SK-N-SH treated with all-trans-retinoic acid at 6 μM for 48 hours (cell line): ENCODE results near the gene LDLRAP1.

Experiments
- ATAC-seq: fragments of 200-7000 bp; cut with Tn5 transposase; 3 replicates; pipeline ENCODE4 v1.9.1; 2020; ENCODE audit warnings: mild to moderate bottlenecking, moderate library complexity
- ARNTL ChIP-seq: fragments of 450-650 bp; formaldehyde crosslinking; IDR thresholded peaks from 2 replicates; pipeline ENCODE4 v1.5.0; 2020; ENCODE audit warnings: low read depth, mild to moderate bottlenecking, moderate library complexity, borderline replicate concordance
- CSDC2 ChIP-seq: fragments of 250-450 bp; sonication (Bioruptor Pico); IDR thresholded peaks from 2 replicates; pipeline ENCODE4 v1.5.0; 2020; ENCODE audit warnings: mild to moderate bottlenecking, moderate library complexity
- ESRRG ChIP-seq: fragments of 250-450 bp; sonication (Bioruptor Pico); IDR thresholded peaks from 2 replicates; pipeline ENCODE4 v1.6.1; 2021; ENCODE audit warnings: mild to moderate bottlenecking
- GLIS3 ChIP-seq: fragments of 250-450 bp; sonication (Bioruptor Pico); IDR thresholded peaks from 2 replicates; pipeline ENCODE4 v1.5.0; 2020; ENCODE audit warnings: mild to moderate bottlenecking, moderate library complexity
- ISL1 ChIP-seq: fragments of 250-450 bp; sonication (Bioruptor Pico); IDR thresholded peaks from 2 replicates; pipeline ENCODE4 v2.1.2; 2022; ENCODE audit warnings: mild to moderate bottlenecking, moderate library complexity
- OSR1 ChIP-seq: fragments of 250-450 bp; sonication (Bioruptor Pico); IDR thresholded peaks from 2 replicates; pipeline ENCODE4 v1.8.0; 2022; ENCODE audit warnings: moderate library complexity, mild to moderate bottlenecking, inconsistent platforms
- PPARA ChIP-seq: fragments of 250-450 bp; sonication (Bioruptor Pico); IDR thresholded peaks from 2 replicates; pipeline ENCODE4 v1.5.0; 2020; ENCODE audit warnings: mild to moderate bottlenecking, borderline replicate concordance
- RARB ChIP-seq: fragments of 250-450 bp; sonication (Bioruptor Pico); IDR thresholded peaks from 2 replicates; pipeline ENCODE4 v1.8.0; 2021; ENCODE audit warnings: mild to moderate bottlenecking, moderate library complexity
- SNAI2 ChIP-seq: fragments of 250-450 bp; sonication (Bioruptor Pico); IDR thresholded peaks from 2 replicates; pipeline ENCODE4 v1.5.0; 2020; ENCODE audit warnings: mild to moderate bottlenecking, moderate library complexity
- TOX ChIP-seq: fragments of 250-450 bp; sonication (Bioruptor Pico); IDR thresholded peaks from 2 replicates; pipeline ENCODE4 v1.8.0; 2021; ENCODE audit warnings: mild to moderate bottlenecking, moderate library complexity, borderline replicate concordance
- ZC3H10 ChIP-seq: fragments of 250-450 bp; sonication (Bioruptor Pico); IDR thresholded peaks from 2 replicates; pipeline ENCODE4 v1.5.1; 2021; ENCODE audit warnings: mild to moderate bottlenecking, moderate library complexity
- ZFP3 ChIP-seq: fragments of 250-450 bp; sonication (Bioruptor Pico); IDR thresholded peaks from 2 replicates; pipeline ENCODE4 v1.5.0; 2020; ENCODE audit warnings: mild to moderate bottlenecking, moderate library complexity
- ZFP30 ChIP-seq: fragments of 450-650 bp; formaldehyde crosslinking; IDR thresholded peaks from 2 replicates; pipeline ENCODE4 v1.5.0; 2022; ENCODE audit warnings: mild to moderate bottlenecking, moderate library complexity
- ZNF565 ChIP-seq: fragments of 450-650 bp; formaldehyde crosslinking; conservative IDR thresholded peaks from 2 replicates; pipeline ENCODE4 v1.5.0; 2020; ENCODE audit warnings: low read depth, mild to moderate bottlenecking, moderate library complexity
- ZNF70 ChIP-seq: fragments of 450-650 bp; formaldehyde crosslinking; IDR thresholded peaks from 2 replicates; pipeline ENCODE4 v1.5.0; 2020; ENCODE audit warnings: mild to moderate bottlenecking, moderate library complexity
- ZNF8 ChIP-seq: fragments of 450-650 bp; formaldehyde crosslinking; IDR thresholded peaks from 2 replicates; pipeline ENCODE4 v1.5.0; 2020; ENCODE audit warnings: mild to moderate bottlenecking, moderate library complexity
- TF ChIP-seq, protein P1 (sequence below): fragments of 250-450 bp; sonication (Bioruptor Pico); IDR thresholded peaks from 2 replicates; pipeline ENCODE4 v1.8.0; 2021; ENCODE audit warnings: low read depth, mild to moderate bottlenecking, moderate library complexity, borderline replicate concordance
- TF ChIP-seq, protein P2 (sequence below): fragments of 250-450 bp; sonication (Bioruptor Pico); IDR thresholded peaks from 2 replicates; pipeline ENCODE4 v1.5.0; 2020; ENCODE audit warnings: mild to moderate bottlenecking, moderate library complexity
- TF ChIP-seq, protein P3 (sequence below): fragments of 250-450 bp; sonication (Bioruptor Pico); IDR thresholded peaks from 2 replicates; pipeline ENCODE4 v1.5.1; 2020; ENCODE audit warnings: low read depth, mild to moderate bottlenecking, moderate library complexity
- TF ChIP-seq, protein P4 (sequence below): fragments of 250-450 bp; sonication (Bioruptor Pico); IDR thresholded peaks from 2 replicates; pipeline ENCODE4 v1.5.1; 2021; ENCODE audit warnings: mild to moderate bottlenecking, moderate library complexity

Gene LDLRAP1

GRCh38 chr1:25537153-25537831 is 6.1 kb upstream of the LDLRAP1 start (continued):
- TF ChIP-seq, protein P1, sequence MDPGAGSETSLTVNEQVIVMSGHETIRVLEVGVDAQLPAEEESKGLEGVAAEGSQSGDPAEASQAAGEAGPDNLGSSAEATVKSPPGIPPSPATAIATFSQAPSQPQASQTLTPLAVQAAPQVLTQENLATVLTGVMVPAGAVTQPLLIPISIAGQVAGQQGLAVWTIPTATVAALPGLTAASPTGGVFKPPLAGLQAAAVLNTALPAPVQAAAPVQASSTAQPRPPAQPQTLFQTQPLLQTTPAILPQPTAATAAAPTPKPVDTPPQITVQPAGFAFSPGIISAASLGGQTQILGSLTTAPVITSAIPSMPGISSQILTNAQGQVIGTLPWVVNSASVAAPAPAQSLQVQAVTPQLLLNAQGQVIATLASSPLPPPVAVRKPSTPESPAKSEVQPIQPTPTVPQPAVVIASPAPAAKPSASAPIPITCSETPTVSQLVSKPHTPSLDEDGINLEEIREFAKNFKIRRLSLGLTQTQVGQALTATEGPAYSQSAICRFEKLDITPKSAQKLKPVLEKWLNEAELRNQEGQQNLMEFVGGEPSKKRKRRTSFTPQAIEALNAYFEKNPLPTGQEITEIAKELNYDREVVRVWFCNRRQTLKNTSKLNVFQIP (CRISPR knock-in tag), result no peak
- TF ChIP-seq ISL1, result no peak
- TF ChIP-seq, all 23 proteins: peak for 0

GRCh38 chr1:25538191-25538767 is 5.1 kb upstream of the LDLRAP1 start:
- TF ChIP-seq, protein P2, sequence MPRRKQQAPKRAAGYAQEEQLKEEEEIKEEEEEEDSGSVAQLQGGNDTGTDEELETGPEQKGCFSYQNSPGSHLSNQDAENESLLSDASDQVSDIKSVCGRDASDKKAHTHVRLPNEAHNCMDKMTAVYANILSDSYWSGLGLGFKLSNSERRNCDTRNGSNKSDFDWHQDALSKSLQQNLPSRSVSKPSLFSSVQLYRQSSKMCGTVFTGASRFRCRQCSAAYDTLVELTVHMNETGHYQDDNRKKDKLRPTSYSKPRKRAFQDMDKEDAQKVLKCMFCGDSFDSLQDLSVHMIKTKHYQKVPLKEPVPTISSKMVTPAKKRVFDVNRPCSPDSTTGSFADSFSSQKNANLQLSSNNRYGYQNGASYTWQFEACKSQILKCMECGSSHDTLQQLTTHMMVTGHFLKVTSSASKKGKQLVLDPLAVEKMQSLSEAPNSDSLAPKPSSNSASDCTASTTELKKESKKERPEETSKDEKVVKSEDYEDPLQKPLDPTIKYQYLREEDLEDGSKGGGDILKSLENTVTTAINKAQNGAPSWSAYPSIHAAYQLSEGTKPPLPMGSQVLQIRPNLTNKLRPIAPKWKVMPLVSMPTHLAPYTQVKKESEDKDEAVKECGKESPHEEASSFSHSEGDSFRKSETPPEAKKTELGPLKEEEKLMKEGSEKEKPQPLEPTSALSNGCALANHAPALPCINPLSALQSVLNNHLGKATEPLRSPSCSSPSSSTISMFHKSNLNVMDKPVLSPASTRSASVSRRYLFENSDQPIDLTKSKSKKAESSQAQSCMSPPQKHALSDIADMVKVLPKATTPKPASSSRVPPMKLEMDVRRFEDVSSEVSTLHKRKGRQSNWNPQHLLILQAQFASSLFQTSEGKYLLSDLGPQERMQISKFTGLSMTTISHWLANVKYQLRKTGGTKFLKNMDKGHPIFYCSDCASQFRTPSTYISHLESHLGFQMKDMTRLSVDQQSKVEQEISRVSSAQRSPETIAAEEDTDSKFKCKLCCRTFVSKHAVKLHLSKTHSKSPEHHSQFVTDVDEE (CRISPR knock-in tag), result no peak
- no peak for TF ChIP-seq SNAI2 (CRISPR knock-in tag)
- no peak for TF ChIP-seq GLIS3 (CRISPR knock-in tag)
- no peak for TF ChIP-seq ZFP30 (CRISPR knock-in tag)
- no peak for TF ChIP-seq ZNF70
- TF ChIP-seq ZFP3 (CRISPR knock-in tag), result no peak
- TF ChIP-seq CSDC2 (CRISPR knock-in tag), result no peak
- TF ChIP-seq OSR1 (CRISPR knock-in tag), result no peak
- ATAC-seq, result no peak

DNA sequence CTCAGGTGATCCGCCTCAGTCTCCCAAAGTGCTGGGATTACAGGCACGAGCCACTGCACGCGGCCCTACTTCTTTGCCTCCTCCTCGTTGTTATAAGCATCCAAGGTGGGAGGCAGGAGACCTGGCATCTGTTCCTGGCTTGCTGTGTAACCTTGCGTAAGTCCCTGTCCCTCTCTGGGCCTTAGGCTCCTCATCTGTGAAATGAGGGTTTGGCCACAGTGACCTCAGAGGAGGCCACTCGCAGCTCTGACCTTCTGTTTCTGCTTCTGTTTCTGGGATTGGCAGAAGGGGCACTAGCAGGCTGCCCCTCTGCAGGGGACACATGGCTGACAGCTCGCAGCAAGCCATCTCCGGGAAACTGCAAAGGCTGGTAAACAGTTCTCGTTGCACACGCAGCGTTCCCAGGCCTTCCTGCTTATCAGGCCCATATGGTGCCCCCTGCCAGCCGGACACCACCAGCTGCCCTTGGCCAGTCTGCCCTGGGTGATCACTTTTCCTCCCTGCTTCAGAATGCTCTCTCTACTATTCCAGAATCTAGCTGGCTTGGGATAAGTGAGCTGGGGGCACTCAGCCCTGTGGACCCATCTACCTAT is 2.6 kb upstream of the LDLRAP1 start:
- TF ChIP-seq CSDC2 (CRISPR knock-in tag) (no peak), ZC3H10 (no peak), TOX (no peak)
- ATAC-seq, result no peak

GRCh38 chr1:25541425-25541824 is 2.0 kb upstream of the LDLRAP1 start:
- TF ChIP-seq ESRRG (CRISPR knock-in tag) (no peak), ZFP3 (CRISPR knock-in tag) (no peak), SNAI2 (CRISPR knock-in tag) (no peak), ISL1 (no peak), ARNTL (CRISPR knock-in tag) (no peak), ZNF565 (no peak), RARB (CRISPR knock-in tag) (no peak), ZNF8 (CRISPR knock-in tag) (no peak), PPARA (CRISPR knock-in tag) (no peak), TOX (no peak), CSDC2 (CRISPR knock-in tag) (no peak), OSR1 (CRISPR knock-in tag) (no peak)
- TF ChIP-seq, protein P3, sequence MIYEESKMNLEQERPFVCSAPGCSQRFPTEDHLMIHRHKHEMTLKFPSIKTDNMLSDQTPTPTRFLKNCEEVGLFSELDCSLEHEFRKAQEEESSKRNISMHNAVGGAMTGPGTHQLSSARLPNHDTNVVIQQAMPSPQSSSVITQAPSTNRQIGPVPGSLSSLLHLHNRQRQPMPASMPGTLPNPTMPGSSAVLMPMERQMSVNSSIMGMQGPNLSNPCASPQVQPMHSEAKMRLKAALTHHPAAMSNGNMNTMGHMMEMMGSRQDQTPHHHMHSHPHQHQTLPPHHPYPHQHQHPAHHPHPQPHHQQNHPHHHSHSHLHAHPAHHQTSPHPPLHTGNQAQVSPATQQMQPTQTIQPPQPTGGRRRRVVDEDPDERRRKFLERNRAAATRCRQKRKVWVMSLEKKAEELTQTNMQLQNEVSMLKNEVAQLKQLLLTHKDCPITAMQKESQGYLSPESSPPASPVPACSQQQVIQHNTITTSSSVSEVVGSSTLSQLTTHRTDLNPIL (CRISPR knock-in tag), result no peak
- TF ChIP-seq, protein P4, sequence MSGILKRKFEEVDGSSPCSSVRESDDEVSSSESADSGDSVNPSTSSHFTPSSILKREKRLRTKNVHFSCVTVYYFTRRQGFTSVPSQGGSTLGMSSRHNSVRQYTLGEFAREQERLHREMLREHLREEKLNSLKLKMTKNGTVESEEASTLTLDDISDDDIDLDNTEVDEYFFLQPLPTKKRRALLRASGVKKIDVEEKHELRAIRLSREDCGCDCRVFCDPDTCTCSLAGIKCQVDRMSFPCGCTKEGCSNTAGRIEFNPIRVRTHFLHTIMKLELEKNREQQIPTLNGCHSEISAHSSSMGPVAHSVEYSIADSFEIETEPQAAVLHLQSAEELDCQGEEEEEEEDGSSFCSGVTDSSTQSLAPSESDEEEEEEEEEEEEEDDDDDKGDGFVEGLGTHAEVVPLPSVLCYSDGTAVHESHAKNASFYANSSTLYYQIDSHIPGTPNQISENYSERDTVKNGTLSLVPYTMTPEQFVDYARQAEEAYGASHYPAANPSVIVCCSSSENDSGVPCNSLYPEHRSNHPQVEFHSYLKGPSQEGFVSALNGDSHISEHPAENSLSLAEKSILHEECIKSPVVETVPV, result no peak
- TF ChIP-seq, protein P2 (CRISPR knock-in tag), result no peak
- TF ChIP-seq, protein P1 (CRISPR knock-in tag), result no peak
- ATAC-seq, result no peak
